IPS DF 19.7 (cell line): ENCODE measurements around the gene MUC5AC.

Experiments used
- DNase-seq: peaks from one replicate; pipeline ENCODE4 v3.0.0-alpha.2; 2013; ENCODE audit warnings: low read depth, low spot score

Gene MUC5AC

DNA sequence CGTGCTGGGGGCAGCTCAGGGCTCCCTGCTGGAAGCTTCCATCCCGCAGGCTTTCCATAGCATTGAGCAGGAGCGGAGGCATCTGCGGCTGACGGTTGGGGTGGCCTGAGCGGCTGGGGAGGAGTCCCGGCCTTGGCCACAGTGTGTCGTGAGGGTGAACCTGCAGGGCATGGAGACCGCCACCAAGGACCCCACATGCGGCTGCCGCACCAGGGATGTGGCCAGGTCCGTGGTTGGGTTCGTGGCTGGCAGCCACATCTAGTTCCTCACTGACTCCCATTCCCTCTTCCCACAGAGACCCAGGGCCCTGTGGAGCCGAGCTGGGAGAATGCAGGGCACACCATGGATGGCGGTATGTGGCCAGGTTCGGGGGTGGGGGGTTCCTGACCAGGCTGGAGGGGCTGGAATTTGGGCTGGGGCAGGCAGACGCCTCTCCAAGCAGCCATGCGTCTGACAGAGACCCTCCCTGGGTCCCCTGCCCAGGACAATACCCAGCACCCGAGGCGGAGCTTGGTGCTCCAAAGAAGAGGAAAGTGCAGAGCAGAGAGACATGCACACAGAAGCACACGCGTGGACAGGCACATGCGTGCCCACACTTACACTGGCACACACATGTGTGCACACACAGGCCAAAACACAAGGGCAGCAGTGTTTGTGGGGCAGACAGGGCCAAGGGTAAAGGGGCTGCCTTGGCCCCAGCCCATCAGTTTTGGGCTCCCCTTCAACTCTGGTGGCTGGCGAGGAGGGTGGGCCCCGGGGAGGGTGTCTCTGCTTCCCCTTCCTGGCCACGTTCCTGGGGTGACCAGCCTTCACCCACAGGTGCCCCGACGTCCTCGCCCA lies 67.9 kb downstream of the MUC5AC start:
- no peak for DNase-seq

GRCh38 chr11:1226226-1226985 lies 68.7 kb downstream of the MUC5AC start:
- DNase-seq, result no peak

DNA sequence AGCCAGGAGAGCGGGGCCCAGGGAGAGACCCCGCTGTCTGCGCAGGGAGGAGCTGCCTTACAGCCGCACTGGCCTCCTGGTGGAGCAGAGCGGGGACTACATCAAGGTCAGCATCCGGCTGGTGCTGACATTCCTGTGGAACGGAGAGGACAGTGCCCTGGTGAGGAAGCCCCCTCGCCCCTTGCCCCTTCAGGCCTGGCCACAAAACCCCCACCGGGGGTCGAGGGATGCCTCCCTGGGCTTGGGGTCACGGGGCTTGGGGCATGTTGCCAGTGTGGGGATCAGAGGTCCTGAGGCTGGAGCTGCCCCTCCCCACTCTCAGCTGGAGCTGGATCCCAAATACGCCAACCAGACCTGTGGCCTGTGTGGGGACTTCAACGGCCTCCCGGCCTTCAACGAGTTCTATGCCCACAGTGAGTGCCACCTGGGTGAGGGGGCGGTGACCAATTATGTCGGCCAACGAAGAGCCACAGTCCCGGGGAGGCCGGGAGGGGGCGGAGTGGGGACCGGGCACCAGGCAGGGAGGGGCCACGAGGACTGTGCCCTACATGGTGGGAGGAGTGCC lies 69.3 kb downstream of the MUC5AC start:
- DNase-seq, result no peak

DNA sequence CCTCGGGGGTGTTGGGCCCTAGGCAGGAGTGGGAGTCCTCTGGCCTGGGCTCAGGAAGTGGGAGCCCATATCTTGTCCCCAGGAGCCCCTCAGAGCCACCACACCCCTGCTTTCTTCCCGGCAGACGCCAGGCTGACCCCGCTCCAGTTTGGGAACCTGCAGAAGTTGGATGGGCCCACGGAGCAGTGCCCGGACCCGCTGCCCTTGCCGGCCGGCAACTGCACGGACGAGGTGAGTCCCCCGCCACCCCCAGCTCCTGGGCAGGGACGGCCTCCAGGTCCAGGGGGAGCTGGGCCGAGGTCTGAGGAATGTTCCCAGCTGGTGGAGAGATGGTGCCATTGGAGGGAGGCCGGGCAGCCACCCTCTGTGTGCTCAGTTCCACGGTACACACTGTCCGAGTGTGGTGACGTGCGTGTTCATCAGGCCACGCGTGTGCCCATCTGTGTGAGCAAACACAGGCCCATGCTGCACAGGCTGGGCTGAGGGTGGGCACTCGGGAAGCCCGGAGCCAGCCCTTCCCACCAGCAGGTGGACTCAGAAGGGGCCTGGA lies 69.9 kb downstream of the MUC5AC start:
- no peak for DNase-seq

DNA sequence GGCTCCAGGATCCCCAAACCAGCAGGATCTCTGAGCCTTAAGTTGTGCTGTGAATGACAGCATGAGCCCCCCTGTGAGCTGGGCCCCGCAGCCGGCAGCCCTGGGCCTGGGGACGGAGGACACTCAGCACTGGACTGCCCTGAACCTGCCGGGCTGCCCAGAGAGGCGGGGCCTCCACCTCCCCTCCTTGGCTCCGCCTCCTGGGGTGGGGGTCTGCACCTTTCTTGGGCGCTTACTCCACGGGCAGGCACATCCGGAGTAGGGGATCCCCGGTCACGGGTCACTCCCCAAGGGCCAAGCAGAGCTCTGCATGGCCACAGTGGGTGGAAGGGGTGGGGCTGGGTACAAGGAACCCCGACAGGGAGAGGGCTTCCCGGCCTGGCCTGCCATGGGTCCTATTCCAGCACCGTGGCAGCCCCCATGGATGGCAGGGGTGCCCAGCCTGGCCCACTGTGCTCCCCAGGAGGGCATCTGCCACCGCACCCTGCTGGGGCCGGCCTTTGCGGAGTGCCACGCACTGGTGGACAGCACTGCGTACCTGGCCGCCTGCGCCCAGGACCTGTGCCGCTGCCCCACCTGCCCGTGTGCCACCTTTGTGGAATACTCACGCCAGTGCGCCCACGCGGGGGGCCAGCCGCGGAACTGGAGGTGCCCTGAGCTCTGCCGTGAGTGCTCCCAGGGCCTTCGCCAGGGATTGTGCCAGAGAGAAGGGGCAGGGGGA lies 70.5 kb downstream of the MUC5AC start:
- DNase-seq, result no peak

DNA sequence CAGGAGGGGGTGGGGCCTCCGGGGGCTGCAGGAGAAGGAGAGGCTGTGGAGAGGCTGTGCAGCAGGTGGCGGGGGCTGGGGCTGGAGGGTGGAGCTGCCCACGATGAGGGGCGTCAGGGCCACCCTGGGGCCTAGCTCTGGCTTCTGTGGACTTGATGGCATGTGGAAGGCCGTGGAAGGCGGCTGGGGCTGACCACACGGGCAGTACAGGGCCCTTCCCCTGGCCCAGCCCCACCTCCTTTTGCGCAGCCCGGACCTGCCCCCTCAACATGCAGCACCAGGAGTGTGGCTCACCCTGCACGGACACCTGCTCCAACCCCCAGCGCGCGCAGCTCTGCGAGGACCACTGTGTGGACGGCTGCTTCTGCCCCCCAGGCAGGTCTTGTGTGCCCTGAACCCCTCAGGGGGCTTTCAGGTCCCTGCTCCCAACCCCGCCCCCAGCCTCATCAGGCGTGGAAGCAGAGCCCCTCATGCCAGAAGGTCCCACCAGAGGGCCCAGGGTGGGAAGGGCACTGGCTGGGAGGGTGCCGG lies 71.2 kb downstream of the MUC5AC start:
- DNase-seq, result no peak

GRCh38 chr11:1229471-1230120 lies 71.8 kb downstream of the MUC5AC start:
- DNase-seq, result no peak

- DNase-seq, result no peak
Measured at GRCh38 chr11:1230121-1230455, 72.3 kb downstream of the MUC5AC start.

DNA sequence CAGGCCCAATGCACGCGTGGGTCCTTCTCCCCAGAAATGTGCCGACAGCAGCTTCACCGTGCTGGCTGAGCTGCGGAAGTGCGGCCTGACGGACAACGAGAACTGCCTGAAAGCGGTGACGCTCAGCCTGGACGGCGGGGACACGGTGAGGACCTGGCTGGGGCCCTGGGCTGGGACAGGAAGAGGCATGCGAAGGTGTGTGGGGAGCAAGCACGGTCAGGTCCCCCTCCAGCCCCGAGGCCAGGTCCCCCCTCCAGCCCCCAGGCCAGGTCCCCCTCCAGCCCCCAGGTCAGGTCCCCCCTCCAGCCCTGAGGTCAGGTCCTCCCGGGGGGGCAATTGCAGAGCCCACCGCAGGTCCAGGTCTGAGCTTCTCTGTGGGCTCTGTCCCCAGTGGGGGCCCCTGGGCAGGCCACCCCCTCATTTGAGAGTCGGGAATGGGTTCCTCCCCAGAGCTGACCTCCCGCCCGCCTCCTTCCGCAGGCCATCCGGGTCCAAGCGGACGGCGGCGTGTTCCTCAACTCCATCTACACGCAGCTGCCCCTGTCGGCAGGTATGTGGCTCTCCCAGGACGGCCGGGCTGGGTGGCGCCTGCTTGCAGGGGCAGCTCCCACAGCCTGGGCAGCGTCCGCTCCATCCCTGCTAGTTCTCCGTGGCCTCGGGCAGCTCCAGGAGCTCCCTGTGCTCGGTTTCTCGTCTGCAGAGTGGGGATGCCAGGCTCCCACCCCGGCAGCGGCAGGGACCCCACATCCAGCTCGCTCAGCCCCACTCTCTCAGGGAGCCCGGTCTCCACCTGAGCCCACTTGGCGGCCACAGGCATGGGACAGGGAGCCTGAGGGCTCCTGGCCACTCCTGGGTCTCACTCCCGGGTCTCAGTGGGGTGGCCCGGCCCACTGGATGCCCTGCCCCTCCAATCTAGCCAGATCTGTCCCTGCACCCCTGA lies 73.0 kb downstream of the MUC5AC start:
- no peak for DNase-seq

GRCh38 chr11:1231396-1232020 lies 73.8 kb downstream of the MUC5AC start:
- DNase-seq, result no peak

DNA sequence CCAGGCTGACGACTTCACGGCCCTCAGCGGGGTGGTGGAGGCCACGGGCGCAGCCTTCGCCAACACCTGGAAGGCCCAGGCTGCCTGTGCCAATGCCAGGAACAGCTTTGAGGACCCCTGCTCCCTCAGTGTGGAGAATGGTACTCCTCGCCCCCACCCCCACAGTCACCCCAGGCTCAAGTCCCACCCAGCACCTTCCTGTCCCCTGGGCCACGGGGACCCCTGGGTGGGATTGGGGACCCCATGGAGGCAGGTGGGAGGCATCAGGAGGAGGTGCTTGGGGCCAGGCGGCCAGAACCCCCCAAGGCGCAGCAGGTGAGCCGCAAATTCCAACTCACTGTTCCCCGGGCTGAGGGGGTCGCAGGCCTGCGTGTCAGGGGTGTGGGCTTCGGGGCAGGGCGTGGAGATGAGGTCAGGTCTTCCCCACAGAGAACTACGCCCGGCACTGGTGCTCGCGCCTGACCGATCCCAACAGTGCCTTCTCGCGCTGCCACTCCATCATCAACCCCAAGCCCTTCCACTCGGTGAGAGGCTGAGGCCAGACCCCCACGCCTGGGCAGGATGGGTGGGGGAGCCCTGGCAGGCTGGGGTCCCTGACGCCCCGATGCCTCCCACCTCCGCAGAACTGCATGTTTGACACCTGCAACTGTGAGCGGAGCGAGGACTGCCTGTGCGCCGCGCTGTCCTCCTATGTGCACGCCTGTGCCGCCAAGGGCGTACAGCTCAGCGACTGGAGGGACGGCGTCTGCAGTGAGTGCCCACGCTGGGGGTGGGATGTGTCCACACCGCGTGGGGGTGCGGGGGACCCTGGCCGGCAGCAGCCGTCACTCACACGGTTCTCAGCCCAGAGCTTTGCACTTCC lies 74.5 kb downstream of the MUC5AC start:
- DNase-seq, result no peak

GRCh38 chr11:1232883-1233321 lies 75.1 kb downstream of the MUC5AC start:
- no peak for DNase-seq

- DNase-seq, result no peak
Measured at GRCh38 chr11:1233351-1234053, 75.7 kb downstream of the MUC5AC start.

- no peak for DNase-seq
Measured at GRCh38 chr11:1234054-1234720, 76.4 kb downstream of the MUC5AC start.

- DNase-seq, result no peak
Measured at GRCh38 chr11:1234771-1235305, 77.1 kb downstream of the MUC5AC start.

DNA sequence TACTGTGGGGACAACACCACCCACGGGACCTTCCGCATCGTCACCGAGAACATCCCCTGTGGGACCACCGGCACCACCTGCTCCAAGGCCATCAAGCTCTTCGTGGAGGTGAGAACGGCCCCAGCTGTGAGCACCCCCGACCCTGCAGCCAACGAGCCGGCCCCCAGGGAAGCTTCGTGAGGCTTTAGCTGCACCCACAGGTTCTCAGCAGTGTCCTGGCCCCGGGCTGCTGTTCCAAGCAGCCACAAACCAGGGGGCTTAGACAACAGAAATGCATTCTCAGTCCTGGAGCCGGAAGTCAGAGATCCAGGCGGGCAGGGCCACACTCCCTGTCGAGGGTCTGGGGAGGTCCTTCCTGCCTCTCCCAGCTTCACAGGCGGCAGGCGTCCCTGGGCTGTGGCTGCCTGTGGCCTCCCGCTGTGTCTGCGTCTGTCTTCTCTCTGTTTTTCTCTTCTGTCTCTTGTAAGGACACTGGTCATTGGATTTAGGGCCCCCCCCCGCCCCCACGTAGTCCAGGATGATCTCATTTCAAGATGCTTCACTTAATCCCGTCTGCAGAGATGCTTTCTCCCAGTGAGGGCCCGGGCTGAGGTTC lies 77.7 kb downstream of the MUC5AC start:
- no peak for DNase-seq

DNA sequence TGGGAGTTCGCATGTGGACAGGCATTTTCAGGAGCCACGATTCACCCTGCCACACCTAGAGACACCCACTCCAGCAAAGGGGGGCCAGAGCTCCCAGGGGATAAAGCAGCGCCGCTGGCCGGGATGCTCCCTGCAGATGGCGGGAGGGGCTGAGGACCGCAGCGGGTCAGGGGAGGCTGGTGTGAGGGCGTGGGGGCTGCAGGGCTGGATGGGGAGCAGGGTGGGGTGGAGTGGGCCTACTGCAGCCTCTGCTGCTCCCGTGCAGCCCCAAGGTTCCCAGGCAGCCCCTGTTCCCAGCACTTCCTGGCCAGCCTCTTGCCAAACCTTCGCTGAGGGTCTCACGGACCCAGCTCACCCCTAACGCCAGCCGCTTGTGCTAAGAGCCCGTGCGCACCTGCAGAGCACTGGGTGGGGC lies 78.2 kb downstream of the MUC5AC start:
- DNase-seq, result no peak
